Transverse colon (tissue), 4 donors: ENCODE data around the gene CTCF. TPM values are rescaled to one million over a fixed set of nuclear protein-coding genes. Genes with fewer than 3 reads are reported as not detected.

Source experiments
- DNase-seq: peaks from one replicate; pipeline ENCODE4 v3.0.0-alpha.2; 2019
- H3K27ac ChIP-seq, 4 donors: fragments of 200-600 bp; sonication (generic); 2 replicates each; pipeline ENCODE4 v1.5.1; 2016 to 2018; ENCODE audit warnings: inconsistent platforms in 4 of 4
- H3K27me3 ChIP-seq: fragments of 200-600 bp; sonication (generic); 2 replicates; pipeline ENCODE4 v1.5.1; 2017; ENCODE audit warnings: inconsistent platforms
- H3K36me3 ChIP-seq, 4 donors: fragments of 200-600 bp; sonication (generic); 2 replicates each; pipeline ENCODE4 v1.5.1; 2017 to 2019; ENCODE audit warnings: inconsistent platforms in 4 of 4
- H3K4me1 ChIP-seq, 4 donors: fragments of 200-600 bp; sonication (generic); 2 replicates each; pipeline ENCODE4 v1.5.1; 2017 to 2020; ENCODE audit warnings: inconsistent platforms in 4 of 4
- H3K4me3 ChIP-seq, 4 donors: fragments of 200-600 bp; sonication (generic); 1 replicate in 1 of 4; 2 replicates in 3 of 4; pipeline versions ENCODE4 v1.5.1 to v1.6.1; 2017 to 2019; ENCODE audit warnings: inconsistent platforms in 4 of 4
- H3K9me3 ChIP-seq, 2 donors: fragments of 200-600 bp; sonication (generic); 2 replicates each; pipeline ENCODE4 v1.5.1; 2017 to 2019; ENCODE audit warnings: inconsistent platforms in 2 of 2
- EP300 ChIP-seq: sonication (generic); formaldehyde crosslinking; IDR thresholded peaks from one replicate; pipeline ENCODE4 v1.6.1; 2017; ENCODE audit warnings: antibody characterized with exemption, low read depth
- POLR2A ChIP-seq: fragments of 450-650 bp; IDR thresholded peaks from one replicate; pipeline ENCODE4 v1.6.1; 2016; ENCODE audit warnings: antibody characterized with exemption, mild to moderate bottlenecking, moderate library complexity
- POLR2AphosphoS5 ChIP-seq, 3 donors: sonication (generic); formaldehyde crosslinking; IDR thresholded peaks; one replicate each; pipeline ENCODE4 v1.6.1; 2016; ENCODE audit warnings: antibody characterized with exemption in 3 of 3
- WGBS, 2 donors: methylation state at CpG; one replicate each; pipeline ENCODE4 v1.1.5; 2018; ENCODE audit warnings: low coverage in 1 of 2; 5-methylcytosine and 5-hydroxymethylcytosine counted together
- in situ Hi-C, 4 donors: fragments of 200-750 bp; cut with MboI; loops; one replicate each; pipeline versions ENCODE4 v1.15.0 to v1.15.1; 2017; ENCODE audit warnings: low sequenced_read_pairs in 3 of 4, low pct_ligation_motif_present in 1 of 4, low pct_unique_long_range_greater_than_20kb in 1 of 4
- intact Hi-C: fragments of 100-400 bp; cut with DNase I; formaldehyde crosslinking; loops from one replicate; pipeline ENCODE4 v1.15.1; 2023; ENCODE audit warnings: low total_unique reads
- total RNA-seq, 4 donors: library from RNA; depleted of rRNA; stranded (reverse); fragments of >200 nt; gene quantifications; one replicate each; pipeline ENCODE4 v1.1.0, GENCODE V29; 2016
- TF ChIP-seq, protein P1 (sequence below), 5 experiments: fragments of 200-600 bp in 3 of 5; fragments of 450-650 bp in 2 of 5; sonication (generic) in 3 of 5; IDR thresholded peaks; 1 replicate in 2 of 5; 2 replicates in 3 of 5; pipeline ENCODE4 v1.5.1; 2016 to 2017; ENCODE audit warnings: antibody characterized with exemption in 5 of 5, inconsistent platforms in 3 of 5, mild to moderate bottlenecking in 2 of 5, moderate library complexity in 1 of 5

CTCF gene
- total RNA-seq, 4 donors from 2014 or later = 40.0 to 46.8 (median 41.9) TPM

GRCh38 chr16:67668495-67669157 is 106.3 kb downstream of the CTCF start:
- in situ Hi-C loops (loop anchor here in 3 of 4 donors (10.0 to 25.0 kb wide), 2 partner anchors 106 to 144 kb away; partner anchors contain the start of genes CTCF (in 2 of the 3) and RIPOR1 (in 1 of the 3)), intact Hi-C loops (loop anchor here (5.0 kb wide), 1 partner anchor 146 kb away; no protein-coding TSS in a partner anchor)
- Histone ChIP-seq H3K27ac (peak overlapping the region; percentile 86 to 95 (median 88)), H3K27me3 (no peaks in the 10 kb centered on the region), H3K4me1 (peaks cover 25 to 39% (median 35%) of the 10 kb centered on the region in 4 donors), H3K36me3 (no peaks in the 10 kb centered on the region), H3K4me3 (no peak overlapping the region), H3K9me3 (no peaks in the 10 kb centered on the region)
- no peak for DNase-seq
- WGBS, 2 donors = 71% methylated on average over 6 of the region's 6 CpGs; no CpG with 5 or more reads in 1 of the 2 donors
- TF ChIP-seq POLR2A (no peak), EP300 (no peak), POLR2AphosphoS5 (IDR thresholded peaks at IDR 0.05) (no peak)
- TF ChIP-seq, protein P1, sequence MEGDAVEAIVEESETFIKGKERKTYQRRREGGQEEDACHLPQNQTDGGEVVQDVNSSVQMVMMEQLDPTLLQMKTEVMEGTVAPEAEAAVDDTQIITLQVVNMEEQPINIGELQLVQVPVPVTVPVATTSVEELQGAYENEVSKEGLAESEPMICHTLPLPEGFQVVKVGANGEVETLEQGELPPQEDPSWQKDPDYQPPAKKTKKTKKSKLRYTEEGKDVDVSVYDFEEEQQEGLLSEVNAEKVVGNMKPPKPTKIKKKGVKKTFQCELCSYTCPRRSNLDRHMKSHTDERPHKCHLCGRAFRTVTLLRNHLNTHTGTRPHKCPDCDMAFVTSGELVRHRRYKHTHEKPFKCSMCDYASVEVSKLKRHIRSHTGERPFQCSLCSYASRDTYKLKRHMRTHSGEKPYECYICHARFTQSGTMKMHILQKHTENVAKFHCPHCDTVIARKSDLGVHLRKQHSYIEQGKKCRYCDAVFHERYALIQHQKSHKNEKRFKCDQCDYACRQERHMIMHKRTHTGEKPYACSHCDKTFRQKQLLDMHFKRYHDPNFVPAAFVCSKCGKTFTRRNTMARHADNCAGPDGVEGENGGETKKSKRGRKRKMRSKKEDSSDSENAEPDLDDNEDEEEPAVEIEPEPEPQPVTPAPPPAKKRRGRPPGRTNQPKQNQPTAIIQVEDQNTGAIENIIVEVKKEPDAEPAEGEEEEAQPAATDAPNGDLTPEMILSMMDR (IDR thresholded peaks at IDR 0.05) = no peak

GRCh38 chr16:67669499-67670101 is 107.3 kb downstream of the CTCF start:
- DNase-seq = no peak
- no peak overlapping the region for H3K27ac ChIP-seq
- H3K9me3 ChIP-seq = no peaks in the 10 kb centered on the region
- no peaks in the 10 kb centered on the region for H3K27me3 ChIP-seq
- TF ChIP-seq, protein P1 (IDR thresholded peaks at IDR 0.05) = no peak
- TF ChIP-seq POLR2A = no peak
- in situ Hi-C loops (loop anchor here in 3 of 4 donors (10.0 to 25.0 kb wide), 3 partner anchors 107 to 145 kb away; partner anchors contain the start of genes CTCF (in 2 of the 3) and RIPOR1 (in 1 of the 3)), intact Hi-C loops (loop anchor here (5.0 kb wide), 1 partner anchor 147 kb away; no protein-coding TSS in a partner anchor)
- H3K4me3 ChIP-seq = no peak overlapping the region
- H3K4me1 ChIP-seq = peaks cover 32 to 49% (median 44%) of the 10 kb centered on the region in 4 donors
- H3K36me3 ChIP-seq = no peaks in the 10 kb centered on the region
- WGBS, 2 donors = 86% methylated on average over 10 of the region's 10 CpGs; no CpG with 5 or more reads in 1 of the 2 donors

GRCh38 chr16:67672306-67672705 is 110.0 kb downstream of the CTCF start:
- Histone ChIP-seq H3K27ac (peak overlapping the region in 1 of 4 donors; percentile 73), H3K4me1 (peaks cover 27 to 53% (median 41%) of the 10 kb centered on the region in 4 donors), H3K4me3 (no peak overlapping the region), H3K36me3 (no peaks in the 10 kb centered on the region), H3K27me3 (no peaks in the 10 kb centered on the region), H3K9me3 (no peaks in the 10 kb centered on the region)
- in situ Hi-C loops (loop anchor here in 3 of 4 donors (10.0 to 25.0 kb wide), 2 partner anchors 110 to 142 kb away; partner anchors contain the start of gene CTCF (in 2 of the 3)), intact Hi-C loops (no loop called here)
- TF ChIP-seq POLR2A (no peak), EP300 (no peak), POLR2AphosphoS5 (IDR thresholded peaks at IDR 0.05) (no peak)
- TF ChIP-seq, protein P1 (IDR thresholded peaks at IDR 0.05) = no peak
- no peak for DNase-seq
- 28 to 35% methylated on average over 4 of the region's 4 CpGs for WGBS, 2 donors
